Measurements from ENCODE around the gene TSPAN9.

TSPAN9 gene

DNA sequence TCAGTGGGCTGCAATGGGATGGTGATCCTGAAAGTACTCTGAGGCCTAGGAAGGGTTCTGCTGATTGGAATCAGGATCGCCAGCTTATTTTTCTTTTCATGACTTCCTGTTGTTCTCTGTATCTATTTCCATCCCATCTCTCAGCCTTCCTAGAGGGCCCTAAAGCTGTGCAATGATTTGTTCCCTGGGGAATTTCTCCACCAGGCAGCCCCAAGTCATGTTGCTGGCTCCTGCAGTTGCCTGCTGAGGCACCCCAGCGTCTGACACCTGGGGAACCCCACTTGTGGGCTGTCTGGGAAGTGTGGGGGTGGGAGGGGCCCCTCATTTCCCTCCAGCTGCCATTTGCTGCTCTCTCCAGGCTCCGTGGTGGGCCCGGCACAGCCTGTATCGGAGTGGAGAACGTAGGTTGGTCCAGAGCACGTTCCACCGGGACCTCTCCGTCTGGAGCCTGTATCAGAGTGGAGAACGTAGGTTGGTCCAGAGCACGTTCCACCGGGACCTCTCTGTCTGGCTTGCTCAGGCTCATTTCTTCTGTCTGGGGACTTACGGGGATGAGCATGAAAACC, 138.3 kb downstream of the TSPAN9 start:
- DNase-seq: no peak

GRCh38 chr12:3216097-3216496, 138.9 kb downstream of the TSPAN9 start:
- DNase-seq: no peak

- DNase-seq: no peak
These were observed 139.8 kb downstream of the TSPAN9 start for GRCh38 chr12:3216726-3217682.

GRCh38 chr12:3217683-3218079, 140.5 kb downstream of the TSPAN9 start:
- no peak for DNase-seq

DNA sequence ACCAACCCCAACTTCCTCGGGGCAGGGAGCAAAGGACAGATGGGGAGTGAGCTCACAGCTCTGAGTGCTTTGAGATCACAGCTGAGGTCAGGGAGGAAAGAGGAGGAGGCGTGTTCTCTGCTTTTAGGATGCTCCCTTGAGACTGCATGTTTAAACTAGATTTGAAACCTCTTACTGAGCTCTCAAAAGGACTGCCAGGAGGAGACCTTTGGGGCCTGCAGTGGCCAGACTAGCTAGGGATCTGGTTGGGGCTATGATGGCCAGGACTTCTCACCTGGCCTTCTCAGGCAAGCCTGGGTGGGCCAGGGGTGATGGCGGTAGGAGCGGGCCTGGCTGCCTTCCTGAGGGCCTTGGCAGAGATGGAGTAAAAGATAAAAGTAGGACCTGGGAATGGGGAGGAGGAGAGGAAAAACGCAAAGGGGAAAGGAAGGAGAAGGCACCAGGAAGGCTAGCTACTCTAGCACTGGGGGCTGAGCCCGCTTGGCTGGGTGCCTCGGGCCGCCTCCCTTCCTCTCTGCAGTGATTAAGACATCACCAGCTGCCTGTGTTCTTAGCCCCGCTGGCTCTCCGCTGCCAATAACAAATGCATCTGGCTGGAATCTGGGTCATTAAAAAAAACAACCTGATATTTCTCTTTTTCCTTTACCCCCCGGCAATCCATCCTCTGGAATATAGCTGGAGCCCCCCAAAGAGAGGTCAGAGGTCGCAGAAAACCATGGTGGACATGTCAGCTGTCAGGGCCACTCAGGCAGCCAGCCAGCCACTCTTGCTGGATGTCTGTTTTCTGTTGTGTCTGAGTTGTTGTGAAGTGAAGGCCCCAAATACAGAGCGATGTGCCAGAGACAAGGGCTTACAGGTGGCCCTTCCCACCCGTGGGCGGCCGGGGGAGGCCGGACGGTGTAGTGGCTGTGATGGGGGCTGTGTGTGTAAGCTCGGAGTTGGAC, 141.3 kb downstream of the TSPAN9 start:
- peak; percentile 78 for DNase-seq

DNA sequence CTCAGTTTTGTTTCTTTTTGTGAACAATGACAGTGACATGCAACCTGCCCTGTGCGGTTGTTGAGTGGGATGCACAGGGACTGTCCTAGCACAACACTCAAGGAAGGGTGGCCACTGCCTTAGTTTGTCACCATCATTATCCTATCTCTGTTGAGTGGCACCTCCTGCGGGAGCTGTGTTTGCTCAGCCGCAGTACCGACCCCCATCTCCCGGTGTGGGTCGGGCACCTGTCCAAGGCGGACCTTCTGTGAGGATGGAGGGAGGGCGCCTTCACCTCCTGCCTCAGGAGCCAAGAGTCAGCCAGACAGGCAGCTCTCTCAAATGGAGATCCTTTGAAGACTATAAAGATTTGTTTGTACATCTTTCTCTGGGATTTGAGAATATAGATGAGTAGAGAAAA, 142.1 kb downstream of the TSPAN9 start:
- DNase-seq: peak; percentile 80

DNA sequence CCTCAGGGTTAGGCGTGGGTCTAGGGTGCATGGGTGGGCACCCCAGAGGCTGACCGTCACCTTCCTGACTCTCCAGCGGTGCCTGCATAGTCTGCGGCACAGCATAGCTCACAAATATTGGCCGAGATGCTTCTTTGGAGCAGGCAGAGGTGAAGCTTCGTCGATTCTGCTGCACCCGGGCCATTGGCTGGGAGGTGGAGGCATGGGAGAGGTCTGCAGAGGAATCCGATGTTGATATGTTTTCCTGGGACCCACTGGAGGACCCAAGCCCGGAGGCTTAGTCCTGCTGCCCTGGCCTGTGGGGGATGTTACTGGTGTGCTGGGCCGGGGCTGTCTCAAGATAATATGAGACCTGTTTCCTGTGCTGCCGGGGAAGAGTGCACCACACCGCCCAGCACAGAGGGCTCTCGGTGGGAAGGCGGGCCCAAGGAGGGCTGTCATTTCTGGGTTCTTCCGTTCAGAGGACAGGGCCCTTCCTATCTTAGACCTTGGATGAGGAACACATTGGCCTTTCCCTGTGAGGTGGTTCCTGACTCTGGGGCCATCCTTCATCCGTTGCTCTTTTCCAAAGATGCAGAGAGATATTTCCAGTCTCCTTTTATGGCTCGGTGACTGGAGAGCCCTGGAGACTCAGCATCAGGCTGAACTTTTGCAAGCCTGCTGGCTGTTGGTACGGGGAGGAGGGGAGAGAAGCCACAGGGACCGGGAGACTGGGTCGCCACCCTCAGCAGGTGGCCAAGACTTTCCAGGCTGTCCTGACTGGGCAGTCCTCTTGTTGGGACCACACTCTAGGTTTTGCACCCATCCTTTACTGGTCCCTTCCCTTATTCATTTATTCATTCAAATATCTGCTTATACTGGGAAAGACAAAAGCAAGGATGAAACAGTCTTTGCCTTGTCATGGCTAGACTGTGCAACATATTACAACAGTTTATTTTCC, 143.5 kb downstream of the TSPAN9 start:
- no peak for DNase-seq

DNA sequence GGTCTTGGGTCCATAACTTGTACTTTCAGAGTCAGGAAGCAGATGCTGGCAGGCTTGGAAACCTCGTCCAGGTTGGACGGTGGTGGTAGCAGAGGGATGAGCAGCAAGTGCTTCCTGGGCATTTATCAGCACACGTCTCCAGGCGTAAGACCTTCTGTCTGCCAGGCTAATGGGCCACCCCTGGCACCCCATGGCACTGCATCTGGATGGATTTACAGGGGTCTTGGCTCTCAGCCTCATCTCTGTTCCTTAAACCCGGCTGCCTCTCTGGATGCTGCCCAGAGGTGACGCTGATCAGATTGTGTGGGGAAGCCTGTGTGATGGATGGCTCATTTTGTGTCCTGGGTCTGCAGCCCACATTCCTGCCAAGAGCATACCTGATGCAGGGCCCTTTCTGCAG, 145.1 kb downstream of the TSPAN9 start:
- no peak for DNase-seq

DNA sequence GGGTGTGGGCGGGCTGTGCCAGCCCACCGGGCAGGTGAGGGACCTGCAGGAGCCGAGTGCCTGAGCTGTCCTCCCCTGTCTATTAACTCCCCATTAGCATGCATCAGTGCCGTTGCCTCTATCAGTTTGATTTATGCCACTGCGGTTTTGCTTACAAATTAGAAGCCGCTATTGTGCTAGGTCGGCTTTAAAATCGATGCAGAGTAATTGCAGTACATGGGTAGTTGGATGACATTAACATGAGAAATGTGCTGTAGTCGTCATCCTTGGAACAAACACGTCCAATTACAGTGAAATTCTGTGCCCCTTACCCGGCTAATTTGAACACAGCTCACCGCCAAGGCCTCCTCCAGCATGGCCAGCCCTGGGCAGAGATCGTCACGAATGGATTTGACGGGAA, 145.8 kb downstream of the TSPAN9 start:
- DNase-seq: peak; percentile 78

DNA sequence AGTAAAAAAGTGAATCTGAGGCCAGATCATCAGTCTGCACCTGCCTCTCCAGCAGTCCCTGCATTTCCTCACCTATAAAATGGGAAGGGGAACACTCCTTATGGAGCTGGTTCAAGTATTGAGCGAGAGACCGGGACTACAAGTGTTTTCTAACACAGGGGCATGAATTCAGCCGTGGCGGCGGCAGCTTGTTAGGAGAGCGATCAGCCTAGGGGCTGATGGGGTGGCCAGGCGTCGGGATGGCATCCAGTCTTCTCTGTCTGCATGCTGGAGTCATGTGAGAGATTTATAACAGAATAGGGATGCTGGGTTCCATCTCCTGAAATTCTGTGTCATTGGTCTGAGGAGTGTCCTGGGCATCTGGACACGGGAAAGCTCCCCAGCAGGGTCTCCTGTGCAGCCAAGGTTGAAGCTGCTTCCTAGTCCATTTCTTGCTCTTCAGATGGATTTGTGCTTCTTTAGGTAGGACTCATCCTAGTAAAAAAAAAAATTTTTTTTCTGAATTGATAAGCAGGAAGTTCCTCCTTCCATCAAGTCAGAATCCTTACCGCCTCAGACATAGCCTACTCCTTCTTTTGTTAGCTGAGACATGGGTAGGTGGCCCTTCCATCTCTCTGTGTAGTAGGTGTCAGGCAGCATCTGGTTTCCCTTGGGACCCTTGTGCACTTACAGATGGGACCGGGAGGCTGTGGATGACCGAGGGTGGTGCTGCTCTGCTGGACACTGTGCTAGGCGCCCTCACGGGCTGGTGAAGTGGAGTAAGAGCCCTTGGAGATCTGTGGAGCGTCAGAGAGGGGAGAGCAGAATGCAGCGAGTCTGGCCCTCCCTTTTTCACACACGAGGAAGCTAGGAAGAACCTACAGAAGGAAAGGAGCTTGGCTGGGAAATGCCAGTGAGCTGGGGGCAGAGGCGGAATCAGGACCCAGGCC, 146.7 kb downstream of the TSPAN9 start:
- DNase-seq: no peak

DNA sequence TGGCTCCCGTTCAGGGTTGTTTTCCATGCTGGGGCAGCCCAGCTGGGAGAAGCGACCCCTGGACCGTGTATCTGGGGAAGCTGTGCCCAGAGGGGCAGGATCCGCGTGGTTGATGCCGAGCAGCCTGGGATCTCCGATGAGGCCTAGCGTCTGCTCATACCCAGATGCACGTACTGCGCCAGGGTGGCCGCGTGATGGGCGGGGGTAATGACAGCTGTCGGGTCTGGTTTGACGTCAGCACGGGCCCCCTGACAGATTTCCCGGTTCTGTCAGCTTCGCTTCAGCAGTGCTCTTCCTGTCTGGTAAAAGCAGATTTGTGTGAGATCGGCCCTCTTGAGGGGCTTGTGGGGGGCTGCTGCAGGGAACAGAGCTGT, 147.3 kb downstream of the TSPAN9 start:
- DNase-seq: no peak

GRCh38 chr12:3225154-3225795, 148.1 kb downstream of the TSPAN9 start:
- DNase-seq: no peak

DNA sequence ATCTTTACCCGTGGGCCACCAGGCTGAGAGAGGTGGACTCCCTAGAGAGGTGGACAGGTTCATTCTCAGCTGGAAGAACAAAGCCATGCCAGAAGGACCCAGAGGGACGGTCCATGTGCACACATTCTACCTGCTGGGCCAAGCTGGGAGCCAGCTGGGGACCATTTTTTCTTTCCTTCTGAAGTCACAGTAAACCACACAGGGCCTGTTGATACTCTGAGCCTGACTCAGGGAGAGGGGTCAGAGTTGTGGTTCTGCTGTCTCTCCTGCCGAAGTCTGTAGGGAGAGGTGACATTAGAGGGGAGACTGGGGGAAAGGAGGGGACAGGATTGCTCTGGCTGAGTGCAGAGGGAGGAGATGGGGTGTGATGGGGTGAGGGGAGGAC, 148.6 kb downstream of the TSPAN9 start:
- DNase-seq: no peak

DNA sequence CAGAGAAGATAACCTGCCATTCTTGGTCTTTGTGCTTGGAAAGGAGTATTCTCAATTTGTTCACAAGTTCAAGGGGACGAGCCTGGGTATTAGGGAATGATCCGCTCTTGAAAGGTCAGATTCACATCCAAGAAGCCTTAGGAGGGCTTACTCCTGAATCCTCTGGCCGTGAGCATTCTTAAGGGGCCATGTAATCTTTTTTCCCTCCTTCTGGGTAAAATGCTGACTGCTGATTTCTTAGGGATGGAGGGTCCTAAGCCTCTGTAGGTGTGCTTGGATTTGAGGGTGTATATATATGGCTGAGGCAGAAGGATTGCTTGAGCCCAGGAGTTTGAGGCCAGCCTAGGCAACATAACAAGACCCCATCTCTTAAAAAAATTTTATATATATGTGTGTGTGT, 149.1 kb downstream of the TSPAN9 start:
- DNase-seq: no peak

DNA sequence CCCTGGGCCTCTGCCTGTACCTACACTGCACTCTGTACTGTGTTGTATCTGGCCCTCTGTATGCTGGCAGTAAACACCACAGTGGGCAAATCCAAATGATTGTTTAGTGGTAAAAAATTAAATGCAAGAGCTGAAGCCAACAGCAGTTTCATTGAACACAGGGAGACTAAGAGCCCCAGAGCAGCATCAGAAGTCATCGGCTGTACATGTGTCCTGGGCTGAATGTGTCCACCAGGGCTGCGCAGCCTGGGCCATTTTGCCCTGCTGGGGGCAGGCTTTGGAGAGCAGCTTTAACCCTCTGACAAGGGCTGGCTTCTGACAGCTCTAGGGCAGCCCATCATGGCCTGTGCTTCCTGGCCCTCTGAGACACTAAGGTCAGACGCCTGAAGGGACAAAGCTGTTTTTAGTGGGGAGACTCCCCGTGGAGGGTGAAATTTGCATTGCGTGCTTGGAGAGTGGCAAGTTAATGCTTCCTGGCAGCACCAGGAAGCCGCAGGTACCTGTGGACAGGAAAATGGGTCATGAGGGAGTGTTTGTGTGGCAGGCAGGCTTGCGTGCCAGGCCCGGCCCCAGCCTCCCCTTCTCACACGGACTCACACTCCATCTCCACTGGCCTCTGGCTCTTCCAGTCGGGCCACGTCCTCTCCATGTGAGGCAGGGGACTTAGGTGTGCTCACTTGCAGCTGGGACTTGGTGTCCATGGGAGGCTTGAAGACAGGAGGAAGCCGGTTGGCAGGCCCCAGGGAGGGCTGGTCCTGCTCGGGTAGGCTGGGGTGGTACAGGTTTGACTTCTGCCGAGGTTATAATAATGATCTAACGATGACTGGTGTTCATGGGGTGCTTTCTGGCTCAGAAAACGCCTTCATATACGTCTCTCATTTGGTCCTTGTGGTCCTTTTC, 150.1 kb downstream of the TSPAN9 start:
- DNase-seq: no peak

DNA sequence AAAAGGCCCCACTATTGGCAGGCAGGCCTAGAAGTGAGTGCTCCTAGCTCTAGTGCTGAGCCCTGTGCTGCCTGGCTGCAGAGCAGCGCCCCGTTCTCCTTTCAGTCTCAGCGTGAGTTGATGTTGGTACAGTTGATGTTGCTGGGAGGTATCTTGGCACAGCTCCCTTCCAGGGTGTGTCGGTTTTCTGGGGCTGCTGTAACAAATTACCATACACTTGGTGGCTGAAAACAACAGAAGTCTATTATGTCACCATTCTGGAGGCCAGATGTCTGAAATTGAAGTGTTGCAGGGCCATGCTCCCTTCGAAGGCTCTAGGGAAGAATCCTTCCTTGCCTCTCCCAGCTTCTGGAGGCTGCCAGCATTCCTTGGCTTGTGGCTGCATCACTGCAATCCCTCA, 151.4 kb downstream of the TSPAN9 start:
- DNase-seq: no peak

DNA sequence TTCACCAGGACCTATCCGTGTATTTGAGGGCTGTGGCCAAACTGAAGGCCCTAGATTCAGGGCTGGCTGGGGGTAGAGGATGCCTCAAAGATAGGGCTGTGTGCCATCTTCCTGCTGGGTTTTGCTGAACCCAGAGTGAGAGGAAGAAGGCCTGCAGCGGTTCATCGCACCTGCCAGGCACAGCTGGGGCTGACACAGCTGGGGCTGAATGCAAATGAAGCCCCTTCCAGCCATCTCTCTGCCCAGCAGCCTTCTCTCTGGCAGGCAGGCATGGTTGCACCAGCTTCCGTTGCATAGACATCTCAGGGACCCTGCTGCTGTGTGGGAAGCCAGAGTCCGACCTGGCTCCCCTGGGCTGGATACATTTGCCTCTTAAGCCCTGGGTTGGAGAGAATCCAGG, 152.4 kb downstream of the TSPAN9 start:
- no peak for DNase-seq

GRCh38 chr12:3230758-3231375, 153.7 kb downstream of the TSPAN9 start:
- no peak for DNase-seq

DNA sequence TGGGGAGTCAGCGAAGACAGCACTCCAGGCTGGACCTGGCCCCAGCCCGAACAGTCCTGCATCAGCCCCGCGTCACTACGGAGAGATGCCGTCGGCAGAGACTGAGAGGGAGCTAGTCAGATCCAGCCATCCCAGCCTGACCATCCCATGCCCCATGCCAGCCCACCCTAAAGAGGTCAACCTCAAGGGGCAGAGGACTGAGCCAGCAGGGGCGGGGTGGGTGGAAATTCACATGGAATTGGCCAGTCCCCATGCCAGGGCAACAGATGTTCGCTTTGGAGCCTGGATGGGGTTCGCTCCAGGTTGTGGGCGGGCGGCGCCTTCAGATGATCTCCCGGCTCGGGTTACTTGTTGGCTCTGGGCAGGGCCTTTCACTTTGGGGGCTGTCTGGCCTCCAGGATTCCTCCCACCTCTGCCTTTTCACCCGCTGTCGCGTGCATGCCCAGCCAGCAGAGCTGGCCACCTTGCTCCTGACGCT, 154.3 kb downstream of the TSPAN9 start:
- peak; percentile 76 for DNase-seq

All from NCI-H1092 (cell line).